ENCODE results near the gene TK2. TPM values are rescaled to one million over a fixed set of nuclear protein-coding genes. Genes with fewer than 3 reads are reported as not detected.

TK2 gene
- total RNA-seq, 1 donor = 38.9 TPM

DNA sequence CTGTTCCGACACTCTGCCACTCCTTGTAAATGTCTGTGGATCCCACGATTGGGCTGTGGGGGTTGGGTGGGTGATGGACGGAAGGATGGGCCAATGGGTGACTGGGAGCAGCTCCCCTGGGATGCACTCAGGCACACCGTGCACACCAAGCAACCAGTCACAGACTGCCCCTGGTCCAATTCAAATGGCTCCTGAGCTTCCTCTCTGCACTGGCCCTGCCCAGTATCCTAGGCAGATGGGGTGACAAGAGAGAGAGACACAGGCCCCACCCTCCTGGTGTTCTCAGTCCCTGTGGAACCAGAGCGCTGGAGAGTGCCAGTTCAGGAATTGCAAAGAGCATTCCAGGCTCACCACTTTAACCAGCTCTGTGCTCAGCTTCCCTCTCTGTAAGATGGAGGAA is 90.0 kb downstream of the TK2 start:
- TF ChIP-seq CTCF (IDR thresholded peaks at IDR 0.05; ENCODE audit: insufficient read depth, low read depth, low read length) = no peak
- no peak for DNase-seq (ENCODE audit: low read depth)
- H3K4me3 ChIP-seq (ENCODE audit: low read depth, low read length) = no peak overlapping the region

- no peak for DNase-seq (ENCODE audit: low read depth)
- H3K4me3 ChIP-seq (ENCODE audit: low read depth, low read length) = no peak overlapping the region
- TF ChIP-seq CTCF (IDR thresholded peaks at IDR 0.05; ENCODE audit: insufficient read depth, low read depth, low read length) = no peak
Measured at GRCh38 chr16:66458853-66459252, 91.1 kb downstream of the TK2 start.

DNA sequence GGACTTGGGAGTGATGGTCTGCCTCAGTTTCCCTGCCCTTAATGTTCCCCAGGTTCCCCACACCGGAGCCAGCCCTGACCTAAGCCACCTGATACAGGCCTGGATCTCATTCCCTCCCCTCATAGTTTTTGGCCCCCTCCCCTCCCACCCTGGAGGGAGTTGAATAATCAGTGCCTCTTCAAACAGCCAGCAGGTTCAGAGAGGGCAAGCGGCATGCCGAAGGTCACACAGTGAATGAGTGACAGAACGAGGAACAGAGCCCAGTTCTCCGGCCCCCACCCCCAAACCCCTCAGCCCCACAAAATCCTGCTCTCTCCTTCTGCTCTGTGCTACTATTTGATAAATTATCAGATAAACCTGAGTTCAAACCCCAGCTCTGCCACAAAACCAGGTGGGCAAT is 91.6 kb downstream of the TK2 start:
- no peak overlapping the region for H3K4me3 ChIP-seq (ENCODE audit: low read depth, low read length)
- DNase-seq (ENCODE audit: low read depth) = no peak
- no peak for TF ChIP-seq CTCF (IDR thresholded peaks at IDR 0.05; ENCODE audit: insufficient read depth, low read depth, low read length)

Small RNAs within 50 kb of the gene (small RNA-seq; reads per million reads assigned to genes)
- gene CKLF-CMTM1 = not detected

Other genes with a start within 250 kb of the TK2 start
- not detected in 2 replicates for gene CDH5, start 183.4 kb downstream of the TK2 start, total RNA-seq
- gene BEAN1, start 122.8 kb downstream of the TK2 start, total RNA-seq = under 0.01 and 0.32 TPM in 2 replicates
- 55.4 and 58.3 TPM in 2 replicates for gene CKLF, start 2.5 kb upstream of the TK2 start, total RNA-seq
- gene CMTM1, start 16.3 kb upstream of the TK2 start, total RNA-seq = 2.3 and 3.9 TPM in 2 replicates
- gene CMTM2, start 29.3 kb upstream of the TK2 start, total RNA-seq = not detected in 2 replicates
- gene CMTM3, start 54.6 kb upstream of the TK2 start, total RNA-seq = 22.0 and 26.7 TPM in 2 replicates
- 20.7 and 22.5 TPM in 2 replicates for gene CMTM4, start 146.6 kb upstream of the TK2 start, total RNA-seq
- gene DYNC1LI2, start 201.5 kb upstream of the TK2 start, total RNA-seq = 146 and 147 TPM in 2 replicates

All from fibroblast of villous mesenchyme (primary cell).